Thyroid gland (tissue), 4 donors: ENCODE results near the gene USP15.

Experiments used
- CTCF ChIP-seq, 6 experiments: fragments of 200-600 bp in 3 of 6; fragments of 450-650 bp in 3 of 6; sonication (generic) in 3 of 6; IDR thresholded peaks; one replicate each; pipeline ENCODE4 v1.5.1; 2016 to 2019; ENCODE audit warnings: antibody characterized with exemption in 6 of 6, mild to moderate bottlenecking in 2 of 6, inconsistent platforms in 1 of 6, moderate library complexity in 1 of 6
- POLR2A ChIP-seq, 2 donors: fragments of 450-650 bp; IDR thresholded peaks; one replicate each; pipeline ENCODE4 v1.6.1; 2017; ENCODE audit warnings: antibody characterized with exemption in 2 of 2, mild to moderate bottlenecking in 2 of 2, moderate library complexity in 1 of 2

- TF ChIP-seq CTCF (IDR thresholded peaks at IDR 0.05) (no peak), POLR2A (IDR thresholded peaks at IDR 0.05) (no peak)
Observed at GRCh38 chr12:62459976-62460375, 199.8 kb downstream of the USP15 start.
